ENCODE results near the gene DCUN1D4. TPM values are rescaled to one million over a fixed set of nuclear protein-coding genes. Genes with fewer than 3 reads are reported as not detected.

The DCUN1D4 gene
- polyA plus RNA-seq, 1 of the 3 experiments (the other 2 are of a cell fraction): 42.9 TPM

DNA sequence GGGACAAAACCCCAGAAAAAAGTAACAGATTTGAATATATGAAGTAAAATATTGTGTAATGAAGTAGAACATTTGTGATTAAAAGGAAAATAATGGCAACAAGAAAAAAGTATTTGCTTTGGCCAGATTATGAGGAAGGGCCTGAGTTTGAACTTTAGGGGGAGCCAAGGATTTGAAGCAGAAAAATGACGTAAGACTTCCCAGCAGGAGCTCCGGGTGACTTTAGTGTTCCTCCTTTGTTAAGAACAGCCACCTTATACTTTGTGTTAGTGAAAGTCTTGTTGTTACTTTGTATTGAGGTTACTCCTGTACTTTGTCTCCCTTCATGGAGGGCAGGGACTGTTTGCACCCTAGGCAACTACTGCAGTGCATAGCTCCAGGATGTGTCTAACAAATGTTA is 41.1 kb downstream of the DCUN1D4 start:
- Histone ChIP-seq H3K36me3 (replicated peaks in 1 of 2; ENCODE audit: control insufficient read depth in 1 of 2, insufficient read depth in 2 of 2, low read length in 1 of 2) (peaks cover 59 to 67% of the 10 kb centered on the region in 2 experiments), H3K27me3 (ENCODE audit: insufficient read depth) (no peaks in the 10 kb centered on the region), H3K9me2 (no peaks in the 10 kb centered on the region), H3K4me3 (ENCODE audit: low read depth in 2 of 2, low read length in 1 of 2) (no peak overlapping the region), H3K27ac (ENCODE audit: low read depth in 2 of 2, low read length in 1 of 2) (no peak overlapping the region), H3K79me2 (ENCODE audit: insufficient read depth) (no peaks in the 10 kb centered on the region; the same call in 1 of the 2 replicates), H4K20me1 (ENCODE audit: insufficient read depth) (no peaks in the 10 kb centered on the region), H3K9ac (no peak overlapping the region), H2AFZ (ENCODE audit: low read depth) (no peak overlapping the region), H3K4me1 (ENCODE audit: control insufficient read depth in 1 of 2, insufficient read depth in 2 of 2, low read depth in 1 of 2, low read length in 1 of 2) (no peaks in the 10 kb centered on the region), H3F3A (replicated peaks; ENCODE audit: insufficient read depth) (peaks cover 5% of the 10 kb centered on the region), H3K9me3 (no peaks in the 10 kb centered on the region), H3K4me2 (no peak overlapping the region)
- no peak for DNase-seq
- ChIA-PET CTCF (interaction anchor here (0.6 to 0.7 kb wide), 2 partner anchors 12 to 53 kb away, joined by 3 read pairs; no protein-coding TSS in a partner anchor), POLR2A (no interaction called here)
- 94% methylated on average over 2 of the region's 2 CpGs for WGBS (ENCODE audit: low lambda C conversion rate)
- TF ChIP-seq EZH2phosphoT487 (IDR thresholded peaks at IDR 0.05; ENCODE audit: borderline replicate concordance, low read depth) (no peak), FOSL2 (IDR thresholded peaks at IDR 0.05; ENCODE audit: borderline replicate concordance, low read depth) (no peak), JUND (IDR thresholded peaks at IDR 0.05) (no peak), RXRA (IDR thresholded peaks at IDR 0.05; ENCODE audit: borderline replicate concordance, low read depth) (no peak), YY1 (IDR thresholded peaks at IDR 0.05; ENCODE audit: low read depth) (no peak), RFX5 (IDR thresholded peaks at IDR 0.05; ENCODE audit: low read length) (no peak), CHD2 (IDR thresholded peaks at IDR 0.05; ENCODE audit: low read length, partially characterized antibody) (no peak), TCF12 (IDR thresholded peaks at IDR 0.05) (no peak), SMC3 (IDR thresholded peaks at IDR 0.05; ENCODE audit: low read depth, low read length) (no peak), NRF1 (IDR thresholded peaks at IDR 0.05; ENCODE audit: low read depth, low read length) (no peak), RAD21 (IDR thresholded peaks at IDR 0.05; ENCODE audit: low read length) (no peak)
- TF ChIP-seq, protein P1, sequence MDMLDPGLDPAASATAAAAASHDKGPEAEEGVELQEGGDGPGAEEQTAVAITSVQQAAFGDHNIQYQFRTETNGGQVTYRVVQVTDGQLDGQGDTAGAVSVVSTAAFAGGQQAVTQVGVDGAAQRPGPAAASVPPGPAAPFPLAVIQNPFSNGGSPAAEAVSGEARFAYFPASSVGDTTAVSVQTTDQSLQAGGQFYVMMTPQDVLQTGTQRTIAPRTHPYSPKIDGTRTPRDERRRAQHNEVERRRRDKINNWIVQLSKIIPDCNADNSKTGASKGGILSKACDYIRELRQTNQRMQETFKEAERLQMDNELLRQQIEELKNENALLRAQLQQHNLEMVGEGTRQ (IDR thresholded peaks at IDR 0.05; ENCODE audit: borderline replicate concordance, low read depth, low read length): no peak
- TF ChIP-seq, protein P2, sequence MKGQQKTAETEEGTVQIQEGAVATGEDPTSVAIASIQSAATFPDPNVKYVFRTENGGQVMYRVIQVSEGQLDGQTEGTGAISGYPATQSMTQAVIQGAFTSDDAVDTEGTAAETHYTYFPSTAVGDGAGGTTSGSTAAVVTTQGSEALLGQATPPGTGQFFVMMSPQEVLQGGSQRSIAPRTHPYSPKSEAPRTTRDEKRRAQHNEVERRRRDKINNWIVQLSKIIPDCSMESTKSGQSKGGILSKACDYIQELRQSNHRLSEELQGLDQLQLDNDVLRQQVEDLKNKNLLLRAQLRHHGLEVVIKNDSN (IDR thresholded peaks at IDR 0.05; ENCODE audit: borderline replicate concordance, low read depth): no peak
- TF ChIP-seq, protein P3, sequence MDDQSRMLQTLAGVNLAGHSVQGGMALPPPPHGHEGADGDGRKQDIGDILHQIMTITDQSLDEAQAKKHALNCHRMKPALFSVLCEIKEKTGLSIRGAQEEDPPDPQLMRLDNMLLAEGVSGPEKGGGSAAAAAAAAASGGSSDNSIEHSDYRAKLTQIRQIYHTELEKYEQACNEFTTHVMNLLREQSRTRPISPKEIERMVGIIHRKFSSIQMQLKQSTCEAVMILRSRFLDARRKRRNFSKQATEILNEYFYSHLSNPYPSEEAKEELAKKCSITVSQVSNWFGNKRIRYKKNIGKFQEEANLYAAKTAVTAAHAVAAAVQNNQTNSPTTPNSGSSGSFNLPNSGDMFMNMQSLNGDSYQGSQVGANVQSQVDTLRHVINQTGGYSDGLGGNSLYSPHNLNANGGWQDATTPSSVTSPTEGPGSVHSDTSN (IDR thresholded peaks at IDR 0.05): no peak
- TF ChIP-seq, protein P4, sequence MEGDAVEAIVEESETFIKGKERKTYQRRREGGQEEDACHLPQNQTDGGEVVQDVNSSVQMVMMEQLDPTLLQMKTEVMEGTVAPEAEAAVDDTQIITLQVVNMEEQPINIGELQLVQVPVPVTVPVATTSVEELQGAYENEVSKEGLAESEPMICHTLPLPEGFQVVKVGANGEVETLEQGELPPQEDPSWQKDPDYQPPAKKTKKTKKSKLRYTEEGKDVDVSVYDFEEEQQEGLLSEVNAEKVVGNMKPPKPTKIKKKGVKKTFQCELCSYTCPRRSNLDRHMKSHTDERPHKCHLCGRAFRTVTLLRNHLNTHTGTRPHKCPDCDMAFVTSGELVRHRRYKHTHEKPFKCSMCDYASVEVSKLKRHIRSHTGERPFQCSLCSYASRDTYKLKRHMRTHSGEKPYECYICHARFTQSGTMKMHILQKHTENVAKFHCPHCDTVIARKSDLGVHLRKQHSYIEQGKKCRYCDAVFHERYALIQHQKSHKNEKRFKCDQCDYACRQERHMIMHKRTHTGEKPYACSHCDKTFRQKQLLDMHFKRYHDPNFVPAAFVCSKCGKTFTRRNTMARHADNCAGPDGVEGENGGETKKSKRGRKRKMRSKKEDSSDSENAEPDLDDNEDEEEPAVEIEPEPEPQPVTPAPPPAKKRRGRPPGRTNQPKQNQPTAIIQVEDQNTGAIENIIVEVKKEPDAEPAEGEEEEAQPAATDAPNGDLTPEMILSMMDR (IDR thresholded peaks at IDR 0.05): no peak
